M059J (cell line): ENCODE measurements around the gene DUSP9. TPM values are rescaled to one million over a fixed set of nuclear protein-coding genes. Genes with fewer than 3 reads are reported as not detected.

Experiments used
- DNase-seq: peaks from one replicate; pipeline ENCODE4 v3.0.0-alpha.2; 2012; ENCODE audit warnings: low read depth
- total RNA-seq: library from RNA; depleted of rRNA; stranded (reverse); fragments of >200 nt; shearing (Covaris generic); gene quantifications from 2 replicates; pipeline ENCODE4 v1.2.3, GENCODE V29; 2014

DUSP9 gene
- total RNA-seq, 1 experiment from 2014 or later, result 1.1 TPM

- DNase-seq, result no peak
These were observed 9.6 kb upstream of the DUSP9 start for GRCh38 chrX:153637121-153638040.

GRCh38 chrX:153638041-153638371, 9.0 kb upstream of the DUSP9 start:
- no peak for DNase-seq

GRCh38 chrX:153638436-153639176, 8.4 kb upstream of the DUSP9 start:
- no peak for DNase-seq

GRCh38 chrX:153639177-153640044, 7.6 kb upstream of the DUSP9 start:
- no peak for DNase-seq

GRCh38 chrX:153640045-153640686, 6.8 kb upstream of the DUSP9 start:
- DNase-seq, result no peak

- DNase-seq, result peak; percentile 38
These were observed 6.0 kb upstream of the DUSP9 start for GRCh38 chrX:153640736-153641575.

DNA sequence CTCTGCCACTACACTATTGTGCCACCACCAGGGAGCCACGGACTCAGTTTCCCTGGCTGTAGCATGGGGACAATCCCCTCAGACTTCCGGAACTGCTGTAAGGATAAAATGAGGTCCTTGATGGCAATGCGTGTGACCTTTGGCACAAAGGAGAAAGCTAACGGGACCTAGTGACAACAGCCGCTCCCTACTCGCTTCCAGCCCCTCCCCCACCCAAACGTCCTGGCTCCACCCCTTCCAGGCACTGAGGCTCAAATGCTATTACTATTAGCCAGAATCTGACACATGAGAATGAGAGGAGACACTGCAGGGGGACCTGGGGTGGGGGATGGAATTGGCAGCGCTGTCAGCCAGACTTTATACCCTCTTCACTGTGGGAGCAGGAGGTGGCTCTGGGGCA, 5.4 kb upstream of the DUSP9 start:
- no peak for DNase-seq

GRCh38 chrX:153642051-153642654, 4.8 kb upstream of the DUSP9 start:
- no peak for DNase-seq

GRCh38 chrX:153642655-153643430, 4.2 kb upstream of the DUSP9 start:
- DNase-seq, result no peak

DNA sequence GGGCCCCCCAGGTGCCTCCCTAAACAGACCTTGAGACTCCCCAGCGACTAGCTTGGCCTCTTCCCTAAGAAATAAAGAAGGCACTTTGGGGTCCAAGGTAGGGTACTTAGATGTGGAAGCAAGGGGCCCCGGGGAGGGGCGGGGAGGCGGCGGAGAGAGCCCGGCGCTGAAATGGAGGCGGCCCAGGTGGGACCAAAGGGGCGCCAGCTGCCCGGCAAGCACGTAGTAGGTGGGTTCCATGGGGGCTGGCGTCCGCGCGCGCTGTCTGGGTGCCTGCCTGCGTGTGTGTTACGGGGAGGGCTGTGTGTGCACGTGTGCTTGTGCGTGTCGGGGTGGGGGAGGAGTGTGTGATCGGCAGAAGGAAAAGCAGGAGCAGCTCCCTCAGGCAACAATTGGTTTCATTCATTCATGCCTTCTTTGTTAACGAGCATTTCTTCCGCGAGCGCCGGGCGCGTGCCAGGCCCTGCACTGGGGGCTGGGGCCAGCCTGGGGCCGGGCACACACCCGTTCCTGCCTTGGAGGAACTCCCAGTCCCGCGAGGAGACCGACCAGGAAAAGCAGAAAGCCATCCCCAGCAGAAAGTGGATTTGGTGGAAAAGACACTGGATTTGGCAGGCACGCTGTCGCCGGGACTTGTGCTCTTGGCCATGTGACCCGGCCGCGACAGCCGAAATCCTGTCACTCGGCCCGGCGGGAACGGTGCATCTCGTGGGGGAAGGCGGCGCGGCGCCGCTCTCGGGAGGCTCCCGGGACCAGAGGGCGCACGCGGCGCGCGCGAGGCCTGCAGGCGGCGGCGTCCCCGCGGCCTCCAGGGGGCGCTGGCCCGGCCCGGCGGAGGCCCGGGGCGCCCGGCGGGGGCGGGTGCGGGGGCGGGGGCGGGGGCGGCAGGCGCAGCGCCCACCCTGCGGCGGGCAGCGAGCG, 3.3 kb upstream of the DUSP9 start:
- DNase-seq, result peak; percentile 21

GRCh38 chrX:153644356-153645125, 2.5 kb upstream of the DUSP9 start:
- no peak for DNase-seq

DNA sequence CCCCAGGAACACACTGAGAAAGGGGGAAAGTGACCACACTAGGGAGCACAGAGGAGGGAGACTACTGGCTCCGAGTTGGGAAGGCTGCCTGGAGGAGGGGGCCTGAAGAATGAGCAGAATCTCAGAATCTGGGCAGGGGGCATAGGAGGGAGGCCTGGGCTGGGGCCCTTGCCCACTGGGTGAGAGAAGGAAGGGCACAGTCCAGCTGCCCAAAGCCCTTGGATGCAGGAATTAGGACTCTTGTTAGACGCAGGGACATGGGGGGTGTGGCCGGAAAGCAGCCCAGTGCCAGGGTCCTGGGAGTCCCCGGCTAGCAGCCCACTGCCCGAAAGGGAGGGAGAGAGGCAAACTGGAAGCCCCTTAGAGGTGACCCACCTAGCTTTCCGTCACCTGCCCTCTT, 1.9 kb upstream of the DUSP9 start:
- DNase-seq, result no peak

GRCh38 chrX:153645921-153646488, 998 bp upstream of the DUSP9 start:
- DNase-seq, result no peak

DNA sequence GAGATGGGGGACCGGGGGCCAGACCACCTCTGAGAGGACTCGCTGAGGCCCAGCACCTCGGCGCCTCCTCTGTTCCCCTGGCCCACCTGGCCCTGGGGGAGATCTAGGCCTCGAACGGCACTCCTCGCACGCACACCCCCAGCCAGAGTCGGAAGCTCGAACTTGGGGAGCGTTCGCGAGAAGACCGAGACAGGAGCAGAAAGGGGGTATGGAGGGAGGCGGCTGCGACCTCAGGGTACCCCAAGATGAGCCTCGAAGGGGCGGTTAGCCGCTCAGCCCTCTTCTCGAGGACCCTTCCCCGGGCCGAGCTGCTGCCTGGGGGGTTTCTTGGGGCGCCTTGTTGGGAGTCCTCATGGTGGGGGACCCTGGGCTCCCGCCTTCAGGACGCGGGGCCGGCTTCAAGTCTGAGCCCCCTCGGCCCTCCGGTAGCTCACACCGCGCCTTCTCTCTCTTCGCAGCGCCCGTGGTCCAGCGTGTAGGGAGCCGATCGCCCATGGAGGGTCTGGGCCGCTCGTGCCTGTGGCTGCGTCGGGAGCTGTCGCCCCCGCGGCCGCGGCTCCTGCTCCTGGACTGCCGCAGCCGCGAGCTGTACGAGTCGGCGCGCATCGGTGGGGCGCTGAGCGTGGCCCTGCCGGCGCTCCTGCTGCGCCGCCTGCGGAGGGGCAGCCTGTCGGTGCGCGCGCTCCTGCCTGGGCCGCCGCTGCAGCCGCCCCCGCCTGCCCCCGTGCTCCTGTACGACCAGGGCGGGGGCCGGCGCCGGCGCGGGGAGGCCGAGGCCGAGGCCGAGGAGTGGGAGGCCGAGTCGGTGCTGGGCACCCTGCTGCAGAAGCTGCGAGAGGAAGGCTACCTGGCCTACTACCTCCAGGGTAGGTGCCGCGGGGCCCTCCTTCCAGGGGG, 706 bp downstream of the DUSP9 start:
- no peak for DNase-seq

DNA sequence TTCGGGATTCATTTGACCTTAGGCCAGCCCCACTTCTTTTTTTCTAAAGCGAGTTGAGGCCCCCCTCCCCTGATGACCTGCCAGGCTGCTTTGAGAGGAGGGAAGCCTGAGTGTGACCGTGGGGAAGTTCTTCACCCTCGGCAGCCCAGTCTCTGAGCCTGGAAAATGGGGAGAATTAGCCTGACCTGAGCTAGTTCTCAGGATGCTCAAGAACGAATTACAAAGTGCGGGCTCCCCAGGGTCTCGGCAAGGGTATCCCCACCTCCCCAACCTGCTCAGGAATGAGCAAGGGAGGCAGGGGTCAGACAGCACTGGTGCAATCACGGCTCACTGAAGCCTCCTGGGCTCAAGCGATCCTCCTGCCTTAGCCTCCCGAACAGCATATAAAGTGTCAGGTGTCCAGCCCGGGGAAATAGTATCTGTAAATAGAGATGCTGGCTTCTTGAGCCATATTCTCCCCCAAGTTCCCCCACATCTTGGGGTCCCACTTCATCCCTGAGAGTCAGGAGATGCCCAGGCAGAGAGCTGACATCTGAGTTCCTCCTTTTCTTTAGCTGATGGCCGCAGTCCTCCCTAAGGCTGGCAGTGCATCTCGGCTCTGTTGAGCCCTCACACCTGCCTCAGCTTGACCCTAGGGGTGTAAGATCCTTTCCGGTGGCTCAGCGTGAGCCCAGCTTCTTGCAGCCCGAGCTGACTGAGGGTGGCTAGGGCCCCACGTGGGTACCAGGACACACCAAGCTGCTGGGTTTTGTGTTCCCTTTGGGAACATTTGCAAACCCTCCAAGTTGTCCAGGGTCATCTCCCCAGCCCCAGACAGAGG, 1.6 kb downstream of the DUSP9 start:
- DNase-seq, result no peak
